Measurements from ENCODE around the gene SH2B2. TPM values are rescaled to one million over a fixed set of nuclear protein-coding genes. Genes with fewer than 3 reads are reported as not detected.

SH2B2 gene
- total and polyA plus RNA-seq, 11 donors, result 0.50 to 5.7 (median 2.2) TPM

DNA sequence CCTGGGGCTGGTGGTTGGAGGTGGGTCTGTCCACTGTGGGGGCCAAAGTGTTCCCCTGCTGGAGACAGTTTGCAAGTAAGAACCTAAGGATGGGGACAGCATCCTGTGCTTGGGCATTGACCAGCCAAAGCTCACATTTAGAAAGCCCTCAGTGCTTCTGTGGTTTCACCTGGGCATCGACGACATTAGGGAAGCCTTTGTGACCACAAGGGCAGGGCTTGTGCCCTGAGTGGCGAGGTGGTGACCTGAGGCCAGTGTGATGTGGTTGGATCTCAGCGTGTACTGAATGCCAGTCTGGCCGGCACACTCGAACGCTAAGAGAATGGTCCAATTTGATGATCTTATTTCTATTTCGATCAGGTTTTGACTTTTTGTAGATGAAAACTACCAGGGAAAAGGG is 32.1 kb upstream of the SH2B2 start:
- TF ChIP-seq POLR2A (IDR thresholded peaks at IDR 0.05), result no peak
- TF ChIP-seq CTCF (IDR thresholded peaks at IDR 0.05), result no peak
- 90 to 99% (median 95%) methylated on average over 8 of the region's 8 CpGs for WGBS, 4 donors
- no peaks in the 10 kb centered on the region for H3K27me3 ChIP-seq
- intact Hi-C loops (cut with DNase I), result no loop called here
- H3K4me1 ChIP-seq, result no peaks in the 10 kb centered on the region
- no peaks in the 10 kb centered on the region for H3K9me3 ChIP-seq
- DNase-seq, result no peak
- no peak for ATAC-seq
- no peak overlapping the region for H3K4me3 ChIP-seq
- peaks cover 0 to 14% (median 5%) of the 10 kb centered on the region in 9 donors for H3K36me3 ChIP-seq
- no peak overlapping the region for H3K27ac ChIP-seq

GRCh38 chr7:102255501-102255900 is 31.2 kb upstream of the SH2B2 start:
- TF ChIP-seq CTCF (IDR thresholded peaks at IDR 0.05), result no peak
- no peak for TF ChIP-seq POLR2A (IDR thresholded peaks at IDR 0.05)
- ATAC-seq, result no peak
- Histone ChIP-seq H3K27me3 (no peaks in the 10 kb centered on the region), H3K9me3 (no peaks in the 10 kb centered on the region), H3K27ac (no peak overlapping the region), H3K4me1 (no peaks in the 10 kb centered on the region), H3K4me3 (no peak overlapping the region), H3K36me3 (peaks cover 0 to 4% (median 0%) of the 10 kb centered on the region in 9 donors)
- no peak for DNase-seq
- 89 to 96% (median 95%) methylated on average over 7 of the region's 7 CpGs for WGBS, 4 donors
- intact Hi-C loops (cut with DNase I), result no loop called here

DNA sequence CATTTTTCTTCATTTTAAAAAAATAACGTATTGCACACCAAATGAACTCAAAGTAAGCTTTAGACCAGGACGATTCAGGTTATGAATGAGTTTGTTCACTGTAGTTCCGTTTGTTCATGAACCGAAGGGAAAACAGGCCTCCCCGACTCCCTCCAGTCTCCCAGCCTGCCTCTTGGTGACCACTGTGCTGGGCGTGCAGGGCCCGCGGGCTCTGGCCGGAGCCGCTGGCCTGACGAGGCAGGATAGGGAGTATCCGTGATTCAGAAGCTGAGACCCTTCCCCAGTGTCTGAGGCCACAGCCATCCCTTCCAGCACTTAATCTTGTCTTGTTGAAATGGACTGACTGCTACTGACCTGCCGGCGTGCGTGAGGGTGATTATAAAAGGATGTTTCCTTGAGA is 30.8 kb upstream of the SH2B2 start:
- ATAC-seq (no peak), DNase-seq (no peak)
- H3K27ac ChIP-seq, result no peak overlapping the region
- WGBS, 4 donors, result 92 to 96% (median 93%) methylated on average over 15 of the region's 15 CpGs
- intact Hi-C loops (cut with DNase I), result no loop called here
- H3K9me3 ChIP-seq, result no peaks in the 10 kb centered on the region
- H3K27me3 ChIP-seq, result no peaks in the 10 kb centered on the region
- H3K4me1 ChIP-seq, result no peaks in the 10 kb centered on the region
- H3K36me3 ChIP-seq, result peaks cover 0 to 4% (median 0%) of the 10 kb centered on the region in 9 donors
- no peak overlapping the region for H3K4me3 ChIP-seq
- TF ChIP-seq POLR2A (IDR thresholded peaks at IDR 0.05), result no peak
- no peak for TF ChIP-seq CTCF (IDR thresholded peaks at IDR 0.05)

DNA sequence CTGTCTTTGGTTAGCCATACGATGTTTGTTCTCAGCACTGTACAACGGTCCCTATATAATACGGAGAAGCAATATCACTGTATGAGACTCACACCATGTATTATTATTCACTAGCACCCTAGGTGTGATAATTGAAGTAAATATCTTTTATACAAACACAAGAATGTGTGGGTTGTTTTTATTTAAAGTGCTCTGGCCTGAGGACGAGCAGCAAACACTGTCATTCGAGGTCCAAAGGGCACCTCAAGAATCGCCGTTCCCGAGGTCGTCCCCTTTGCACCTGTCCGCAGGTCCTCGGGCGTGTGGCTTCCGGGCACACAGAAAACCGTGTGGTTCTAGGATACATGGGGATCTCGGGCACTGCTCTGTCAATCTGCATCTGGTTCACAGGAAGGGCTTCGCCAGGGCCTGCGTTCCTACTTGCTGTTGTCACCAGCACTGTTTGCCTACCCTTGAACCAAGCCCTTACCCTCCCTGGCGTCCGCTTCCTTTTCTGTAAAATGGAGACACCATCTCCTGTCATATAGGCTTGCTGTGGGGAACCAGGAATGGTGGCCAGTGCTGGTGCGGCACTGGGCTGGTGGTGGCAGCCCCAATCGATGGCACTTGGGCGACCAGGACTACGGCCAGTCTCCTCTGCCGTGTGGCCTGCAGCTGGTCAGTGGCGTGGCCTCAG is 28.5 kb upstream of the SH2B2 start:
- 89 to 94% (median 91%) methylated on average over 25 of the region's 25 CpGs for WGBS, 4 donors
- TF ChIP-seq CTCF (IDR thresholded peaks at IDR 0.05) (no peak), POLR2A (IDR thresholded peaks at IDR 0.05) (no peak)
- peaks cover 0 to 2% (median 0%) of the 10 kb centered on the region in 9 donors for H3K36me3 ChIP-seq
- no peaks in the 10 kb centered on the region for H3K27me3 ChIP-seq
- DNase-seq (no peak), ATAC-seq (no peak)
- H3K4me1 ChIP-seq, result no peaks in the 10 kb centered on the region
- H3K4me3 ChIP-seq, result no peak overlapping the region
- H3K27ac ChIP-seq, result no peak overlapping the region
- H3K9me3 ChIP-seq, result no peaks in the 10 kb centered on the region
- intact Hi-C loops (cut with DNase I), result no loop called here

All from heart left ventricle (tissue), 16 donors.